Calu3 (cell line): ENCODE measurements around the gene OPCML. TPM values are rescaled to one million over a fixed set of nuclear protein-coding genes. Genes with fewer than 3 reads are reported as not detected.

Experiments
- BruUV-seq: library from RNA; stranded (reverse); fragments of 400-500 nt; replicated peaks from 2 replicates; lab custom pipeline; 2021; lab: Mats Ljungman, UMichigan
- CTCF ChIA-PET: fragments of 300-600 bp; sonication (Branson Sonifier 250); formaldehyde crosslinking; loops from one replicate; lab custom pipeline; 2022; ENCODE audit warnings: antibody characterized with exemption; lab: Charles Lee
- DNase-seq: peaks from one replicate; pipeline ENCODE4 v3.0.0; 2022
- H3K27ac Mint-ChIP-seq: one replicate; pipeline ENCODE4 v1.8.0; 2022; ENCODE audit warnings: mixed read lengths; ENCODE audit not compliant: unreplicated experiment
- H3K27me3 Mint-ChIP-seq: one replicate; pipeline ENCODE4 v1.8.0; 2022; ENCODE audit warnings: mixed read lengths; ENCODE audit not compliant: unreplicated experiment
- H3K36me3 Mint-ChIP-seq: one replicate; pipeline ENCODE4 v1.8.0; 2022; ENCODE audit warnings: mild to moderate bottlenecking, moderate library complexity, mixed read lengths; ENCODE audit not compliant: insufficient read depth, unreplicated experiment
- H3K4me1 Mint-ChIP-seq: one replicate; pipeline ENCODE4 v1.8.0; 2022; ENCODE audit warnings: mild to moderate bottlenecking, low read depth, mixed read lengths; ENCODE audit not compliant: unreplicated experiment
- H3K4me3 Mint-ChIP-seq: one replicate; pipeline ENCODE4 v1.8.0; 2022; ENCODE audit warnings: mild to moderate bottlenecking, low read depth, moderate library complexity, mixed read lengths; ENCODE audit not compliant: unreplicated experiment
- H3K9me3 Mint-ChIP-seq: one replicate; pipeline ENCODE4 v1.8.0; 2022; ENCODE audit warnings: low read depth, mixed read lengths; ENCODE audit not compliant: unreplicated experiment
- intact Hi-C: fragments of 100-400 bp; cut with micrococcal nuclease; formaldehyde crosslinking; loops from one replicate; pipeline ENCODE4 v1.10.0; 2022; ENCODE audit not compliant: unreplicated experiment
- total RNA-seq: library from RNA; stranded (reverse); gene quantifications from 2 replicates; pipeline ENCODE4 v1.2.3, GENCODE V29; 2022
- TF ChIP-seq, protein P1 (sequence below): fragments of 200-600 bp; IDR thresholded peaks from one replicate; pipeline ENCODE4 v1.8.0; 2022; ENCODE audit warnings: antibody characterized with exemption; ENCODE audit not compliant: unreplicated experiment

OPCML gene
- total RNA-seq, 1 experiment from 2014 or later, result not detected

- CTCF ChIA-PET, result no interaction called here
- no peaks in the 10 kb centered on the region for H3K36me3 Mint-ChIP-seq
- TF ChIP-seq, protein P1, sequence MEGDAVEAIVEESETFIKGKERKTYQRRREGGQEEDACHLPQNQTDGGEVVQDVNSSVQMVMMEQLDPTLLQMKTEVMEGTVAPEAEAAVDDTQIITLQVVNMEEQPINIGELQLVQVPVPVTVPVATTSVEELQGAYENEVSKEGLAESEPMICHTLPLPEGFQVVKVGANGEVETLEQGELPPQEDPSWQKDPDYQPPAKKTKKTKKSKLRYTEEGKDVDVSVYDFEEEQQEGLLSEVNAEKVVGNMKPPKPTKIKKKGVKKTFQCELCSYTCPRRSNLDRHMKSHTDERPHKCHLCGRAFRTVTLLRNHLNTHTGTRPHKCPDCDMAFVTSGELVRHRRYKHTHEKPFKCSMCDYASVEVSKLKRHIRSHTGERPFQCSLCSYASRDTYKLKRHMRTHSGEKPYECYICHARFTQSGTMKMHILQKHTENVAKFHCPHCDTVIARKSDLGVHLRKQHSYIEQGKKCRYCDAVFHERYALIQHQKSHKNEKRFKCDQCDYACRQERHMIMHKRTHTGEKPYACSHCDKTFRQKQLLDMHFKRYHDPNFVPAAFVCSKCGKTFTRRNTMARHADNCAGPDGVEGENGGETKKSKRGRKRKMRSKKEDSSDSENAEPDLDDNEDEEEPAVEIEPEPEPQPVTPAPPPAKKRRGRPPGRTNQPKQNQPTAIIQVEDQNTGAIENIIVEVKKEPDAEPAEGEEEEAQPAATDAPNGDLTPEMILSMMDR, result no peak
- H3K9me3 Mint-ChIP-seq, result peaks cover 31% of the 10 kb centered on the region
- no peak overlapping the region for H3K27ac Mint-ChIP-seq
- no peaks in the 10 kb centered on the region for H3K27me3 Mint-ChIP-seq
- BruUV-seq, result no TSS peak
- intact Hi-C loops, result no loop called here
- no peaks in the 10 kb centered on the region for H3K4me1 Mint-ChIP-seq
- no peak overlapping the region for H3K4me3 Mint-ChIP-seq
- DNase-seq, result no peak
These were observed 1093.9 kb downstream of the OPCML start for GRCh38 chr11:132438418-132438817.

DNA sequence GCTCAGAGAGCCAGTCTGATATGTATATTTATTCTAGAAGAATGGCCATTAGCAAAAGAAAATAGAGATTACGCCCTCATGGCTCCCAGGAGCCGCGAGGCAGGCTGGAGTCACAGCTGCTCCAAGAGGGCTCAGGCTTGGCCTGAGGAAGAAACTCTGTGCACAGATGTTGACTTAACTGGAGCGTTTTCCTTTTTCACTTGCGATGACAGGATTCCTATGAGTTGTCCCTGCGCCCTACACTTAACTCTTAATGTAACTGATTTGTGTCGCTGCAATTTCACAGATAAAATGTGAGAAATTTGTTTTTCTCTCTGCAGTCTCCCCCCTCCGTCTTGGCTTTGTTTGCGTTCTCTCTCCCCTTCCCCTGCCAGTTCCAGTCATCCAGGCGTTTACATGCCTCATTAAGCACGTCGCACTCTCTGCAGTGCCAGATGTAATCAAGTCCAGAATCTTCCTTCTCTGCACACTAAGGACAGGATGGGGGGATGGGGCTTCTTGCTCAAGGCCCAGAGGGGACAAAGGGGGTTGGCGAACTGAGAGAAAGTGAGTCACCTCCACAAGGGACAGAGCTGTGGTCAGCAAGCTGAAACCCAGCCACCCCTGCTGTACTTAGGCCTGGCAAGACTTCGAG, 1101.8 kb downstream of the OPCML start:
- Mint-ChIP-seq H3K27me3 (no peaks in the 10 kb centered on the region), H3K36me3 (no peaks in the 10 kb centered on the region), H3K4me3 (no peak overlapping the region), H3K9me3 (peaks cover 20% of the 10 kb centered on the region), H3K4me1 (no peaks in the 10 kb centered on the region), H3K27ac (no peak overlapping the region)
- TF ChIP-seq, protein P1, result no peak
- no TSS peak for BruUV-seq
- CTCF ChIA-PET, result no interaction called here
- intact Hi-C loops, result no loop called here
- DNase-seq, result no peak

DNA sequence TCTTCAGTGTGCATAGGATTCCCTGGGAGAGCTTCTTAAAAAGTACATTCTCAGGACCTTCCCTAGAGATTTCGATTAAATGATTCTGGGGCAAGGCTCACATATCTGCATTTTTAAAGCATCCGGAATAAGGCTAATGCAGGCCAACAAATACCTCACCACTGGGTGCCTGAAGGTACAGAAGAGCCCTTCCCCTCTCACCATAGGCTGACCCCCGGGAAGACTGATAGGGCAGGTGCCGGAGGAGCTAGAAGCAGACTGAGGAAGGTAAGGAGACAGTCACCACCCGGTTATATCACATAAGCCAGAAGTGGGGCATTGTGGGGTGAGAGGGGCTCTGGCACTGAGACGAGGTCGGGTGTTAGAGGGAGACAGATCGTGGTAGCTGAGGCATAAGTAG, 1102.6 kb downstream of the OPCML start:
- no peaks in the 10 kb centered on the region for H3K4me1 Mint-ChIP-seq
- TF ChIP-seq, protein P1, result no peak
- no peaks in the 10 kb centered on the region for H3K36me3 Mint-ChIP-seq
- no TSS peak for BruUV-seq
- CTCF ChIA-PET, result no interaction called here
- no peaks in the 10 kb centered on the region for H3K27me3 Mint-ChIP-seq
- H3K27ac Mint-ChIP-seq, result no peak overlapping the region
- intact Hi-C loops, result no loop called here
- no peak for DNase-seq
- H3K9me3 Mint-ChIP-seq, result peaks cover 20% of the 10 kb centered on the region
- H3K4me3 Mint-ChIP-seq, result no peak overlapping the region

DNA sequence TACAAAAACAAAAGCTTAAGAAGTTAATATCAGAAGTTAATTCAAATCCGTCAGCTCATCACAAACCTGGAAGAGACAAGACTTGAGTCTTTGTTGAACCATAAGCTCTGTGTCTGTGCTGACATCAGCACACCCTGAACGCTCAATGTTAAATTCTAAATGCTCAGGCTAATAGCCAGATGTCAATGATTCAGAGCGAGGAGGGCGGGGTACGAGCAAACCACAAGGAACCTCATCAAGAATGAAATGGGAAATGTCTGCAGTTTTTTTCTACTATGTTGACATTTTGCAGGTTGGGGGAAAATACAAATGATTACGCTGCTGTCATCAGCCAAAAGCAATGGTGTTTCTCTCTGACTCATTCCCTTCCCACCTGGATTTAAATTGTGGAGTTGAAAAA, 1104.7 kb downstream of the OPCML start:
- intact Hi-C loops, result no loop called here
- no peak overlapping the region for H3K4me3 Mint-ChIP-seq
- CTCF ChIA-PET, result no interaction called here
- peaks cover 16% of the 10 kb centered on the region for H3K9me3 Mint-ChIP-seq
- H3K27me3 Mint-ChIP-seq, result no peaks in the 10 kb centered on the region
- H3K4me1 Mint-ChIP-seq, result no peaks in the 10 kb centered on the region
- H3K36me3 Mint-ChIP-seq, result no peaks in the 10 kb centered on the region
- no peak for DNase-seq
- TF ChIP-seq, protein P1, result no peak
- no peak overlapping the region for H3K27ac Mint-ChIP-seq
- BruUV-seq, result no TSS peak
